DMS 273 treated with DMSO at 0.1 percent for 48 hours (cell line): ENCODE measurements around the gene GOLGA5.
"Not testable (repeated sequence)": the region's sequence is repeated elsewhere in the genome, so short reads cannot be mapped to it uniquely, and the experiment has no call there.

Experiments used
- DNase-seq: peaks from one replicate; lab custom pipeline; 2025; lab: John Stamatoyannopoulos, UW

Gene GOLGA5

DNA sequence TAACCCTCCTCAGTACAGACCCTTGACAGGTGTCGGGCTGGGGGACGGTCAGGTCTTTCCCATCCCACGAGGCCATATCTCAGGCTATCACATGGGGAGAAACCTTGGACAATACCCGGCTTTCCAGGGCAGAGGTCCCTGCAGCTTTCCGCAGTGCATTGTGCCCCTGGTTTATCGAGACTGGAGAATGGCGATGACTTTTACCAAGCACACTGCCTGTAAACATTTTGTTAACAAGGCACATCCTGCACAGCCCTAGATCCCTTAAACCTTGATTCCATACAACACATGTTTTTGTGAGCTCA is 26.4 kb downstream of the GOLGA5 start:
- not testable (repeated sequence) for DNase-seq

DNA sequence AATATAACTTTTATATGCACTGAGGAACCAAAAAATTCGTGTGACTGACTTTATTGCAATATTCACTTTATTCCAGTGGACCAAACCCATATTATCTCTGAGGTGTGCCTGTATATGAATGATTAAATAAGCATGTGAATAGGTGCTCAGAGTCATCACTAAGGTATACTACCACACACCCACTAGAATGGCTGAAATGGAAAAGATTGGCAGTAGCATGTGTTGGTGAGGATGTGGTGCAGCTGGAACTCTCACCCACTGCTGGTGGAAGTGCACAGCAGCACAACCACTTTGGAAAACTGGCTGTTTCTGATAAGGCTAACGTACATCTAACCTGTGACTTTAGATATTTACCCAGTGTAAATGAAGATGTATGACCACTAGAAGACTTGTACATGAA is 36.8 kb downstream of the GOLGA5 start:
- no peak for DNase-seq

DNA sequence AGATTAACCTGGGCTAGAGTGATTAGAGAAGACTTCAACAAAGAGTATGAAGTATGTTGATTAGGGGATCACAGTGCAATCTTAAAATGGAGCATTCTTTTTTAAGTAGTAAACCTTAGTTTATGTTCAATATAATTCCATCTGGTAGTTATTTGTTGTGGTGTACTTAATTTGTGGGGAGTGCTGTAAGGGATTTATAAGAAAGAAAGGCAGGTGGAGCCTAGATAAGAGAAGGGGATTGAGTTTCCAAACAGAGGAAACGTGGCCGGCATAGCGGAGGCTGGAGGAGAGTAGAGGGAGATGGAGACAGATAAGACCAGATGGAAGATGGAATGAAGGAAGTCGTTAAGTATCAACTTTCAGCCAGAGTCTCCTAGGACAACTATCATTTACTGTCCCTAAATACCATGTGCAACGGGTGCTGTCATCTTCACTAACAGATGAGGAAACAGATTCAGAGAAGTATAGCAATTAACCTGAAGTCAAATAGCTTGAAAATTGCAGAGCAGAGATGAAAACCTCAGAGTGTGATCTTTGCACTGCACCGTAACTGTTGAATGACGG is 38.1 kb downstream of the GOLGA5 start:
- no peak for DNase-seq

DNA sequence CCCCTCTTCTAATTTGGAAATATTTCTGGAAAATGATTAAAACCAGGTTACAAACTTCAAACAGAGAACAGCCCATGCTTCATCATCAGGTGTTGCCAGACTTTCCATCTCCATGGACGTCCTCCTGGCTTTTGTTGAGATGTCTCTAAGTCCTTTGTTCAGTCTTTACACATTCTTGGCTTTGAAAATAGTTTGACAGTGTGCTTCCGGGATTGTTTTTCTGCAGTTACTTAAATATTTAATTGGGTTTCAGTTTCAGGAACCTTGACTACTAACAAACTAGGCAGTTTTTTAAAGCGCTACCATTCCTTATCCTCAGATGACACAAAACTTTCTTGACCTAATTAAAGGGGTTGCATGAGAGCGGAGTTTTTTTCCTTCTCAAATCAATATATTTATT is 47.8 kb downstream of the GOLGA5 start:
- no peak for DNase-seq

DNA sequence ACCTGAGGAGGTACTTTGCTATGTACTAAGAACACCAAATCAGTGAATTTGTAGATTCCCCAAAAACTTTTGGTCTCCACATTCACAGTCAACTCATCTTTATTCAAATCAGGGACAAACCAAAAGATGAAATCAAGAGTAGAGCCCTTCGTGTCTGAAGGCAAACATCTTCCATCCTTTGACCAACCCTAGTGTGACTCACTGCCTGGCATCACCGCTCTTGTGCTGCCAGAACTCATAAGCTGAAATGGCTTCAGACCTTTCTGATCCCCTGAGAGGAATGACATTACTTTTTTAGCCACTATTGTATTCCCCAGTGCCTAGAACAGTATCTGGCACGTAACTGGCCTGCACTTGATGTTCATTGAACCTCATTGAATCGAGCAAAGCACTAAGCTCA is 50.1 kb downstream of the GOLGA5 start:
- DNase-seq: no peak

DNA sequence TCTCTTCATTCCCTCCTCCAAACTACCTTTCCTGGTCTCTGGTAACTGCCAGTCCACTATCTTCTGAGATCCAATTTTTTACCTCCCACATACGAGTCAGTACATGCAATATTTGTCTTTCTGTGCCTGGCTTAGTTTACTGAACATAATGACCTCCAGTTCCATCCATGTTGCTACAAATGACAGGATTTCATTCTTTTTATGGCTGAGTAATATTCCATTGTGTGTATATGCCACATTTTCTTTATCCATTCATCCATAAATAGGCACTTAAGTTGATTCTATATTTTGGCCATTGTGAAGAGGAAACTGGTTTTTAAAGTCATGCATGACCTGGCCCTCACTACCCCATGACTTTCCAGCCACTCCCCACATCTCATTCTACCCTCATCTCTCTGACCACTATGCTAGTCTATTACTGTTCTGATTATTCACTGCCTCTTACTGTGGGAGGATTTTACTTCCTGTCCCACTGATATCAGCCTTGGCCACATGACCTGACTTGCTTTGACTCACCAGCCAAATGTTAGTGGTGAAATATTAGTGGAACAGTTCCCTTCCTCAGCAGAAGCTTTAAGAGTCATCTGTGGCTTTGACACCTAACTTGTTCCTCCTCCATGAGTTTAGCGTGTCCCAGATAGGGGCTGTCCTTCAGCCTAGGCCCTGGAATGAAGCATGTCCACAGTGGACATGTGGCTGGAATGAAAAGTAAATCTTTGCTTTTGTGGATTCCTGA is 52.2 kb downstream of the GOLGA5 start:
- DNase-seq: no peak

DNA sequence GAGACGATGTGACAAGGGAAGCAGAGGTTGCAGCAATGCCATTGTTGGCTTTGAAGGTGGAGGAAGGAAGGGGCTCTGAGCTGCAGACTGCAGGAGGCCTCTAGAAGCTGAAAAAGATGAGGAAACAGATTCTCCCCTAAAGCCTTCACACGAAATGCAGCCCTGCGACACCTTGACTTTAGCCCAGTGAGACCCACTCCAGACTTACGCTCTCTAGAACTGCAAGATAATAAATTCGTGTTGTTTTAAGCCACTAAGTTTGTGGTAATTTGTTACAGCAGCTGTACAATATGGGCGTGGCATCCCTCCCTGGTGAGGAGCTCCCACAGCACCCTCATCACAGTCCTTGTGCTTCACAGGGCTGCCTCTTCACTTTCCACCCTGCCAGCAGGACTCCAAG is 53.2 kb downstream of the GOLGA5 start:
- DNase-seq: no peak

DNA sequence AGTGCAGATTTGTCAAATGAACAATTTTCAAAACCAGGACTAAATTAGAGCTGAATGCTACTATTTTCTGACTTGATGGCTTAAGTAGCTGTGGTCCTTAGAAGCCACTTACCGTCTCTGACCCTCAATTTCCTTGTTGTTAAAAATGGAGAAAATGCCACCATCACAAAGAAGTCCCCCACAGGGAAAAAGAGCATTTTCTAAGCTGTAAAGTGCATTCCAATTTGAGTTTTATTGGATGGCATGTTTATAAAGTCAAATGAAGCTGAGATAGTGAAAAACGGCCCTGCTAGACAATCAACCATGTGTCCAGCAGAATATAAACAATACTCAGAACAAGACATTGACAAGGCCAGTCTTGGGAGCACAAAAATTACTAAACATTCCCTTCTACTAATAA is 53.6 kb downstream of the GOLGA5 start:
- no peak for DNase-seq

DNA sequence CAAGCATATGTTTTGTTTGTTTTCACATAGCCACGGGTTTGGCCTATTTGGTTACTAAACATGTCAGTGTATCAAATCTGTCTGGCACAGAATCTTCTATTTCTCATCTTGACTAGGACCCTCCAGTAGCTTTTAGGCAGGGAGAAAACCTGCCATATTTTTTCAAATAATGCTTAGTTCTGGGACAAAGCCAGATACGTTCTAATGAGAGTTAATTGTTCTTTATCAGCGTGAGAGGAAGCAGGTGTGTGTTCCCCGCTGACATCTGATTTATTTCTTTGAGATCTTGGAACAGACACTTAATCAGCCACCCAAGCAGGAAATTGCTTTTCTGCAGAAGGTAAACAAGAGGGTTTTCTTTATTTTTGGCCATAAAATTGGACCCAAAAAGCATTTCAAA is 54.8 kb downstream of the GOLGA5 start:
- DNase-seq: no peak

DNA sequence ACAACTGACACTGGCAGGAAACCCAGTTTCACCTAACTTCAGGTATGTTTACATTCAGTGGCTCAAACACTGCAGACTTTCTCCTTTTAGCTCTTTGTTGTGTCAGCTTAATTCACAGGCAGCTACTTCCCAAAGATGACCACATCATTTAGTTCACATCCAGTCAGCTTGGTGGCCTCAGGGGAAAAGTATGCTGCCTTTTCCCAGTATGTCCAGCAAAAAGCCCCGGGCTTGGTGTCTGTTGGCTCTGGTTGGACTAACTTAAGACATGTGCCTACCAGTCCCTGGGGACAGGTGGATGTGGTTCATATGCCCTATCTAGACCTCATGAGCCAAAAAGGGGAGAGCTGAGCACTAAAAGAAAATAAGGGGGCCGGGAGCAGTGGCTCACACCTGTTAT is 56.4 kb downstream of the GOLGA5 start:
- DNase-seq: no peak

DNA sequence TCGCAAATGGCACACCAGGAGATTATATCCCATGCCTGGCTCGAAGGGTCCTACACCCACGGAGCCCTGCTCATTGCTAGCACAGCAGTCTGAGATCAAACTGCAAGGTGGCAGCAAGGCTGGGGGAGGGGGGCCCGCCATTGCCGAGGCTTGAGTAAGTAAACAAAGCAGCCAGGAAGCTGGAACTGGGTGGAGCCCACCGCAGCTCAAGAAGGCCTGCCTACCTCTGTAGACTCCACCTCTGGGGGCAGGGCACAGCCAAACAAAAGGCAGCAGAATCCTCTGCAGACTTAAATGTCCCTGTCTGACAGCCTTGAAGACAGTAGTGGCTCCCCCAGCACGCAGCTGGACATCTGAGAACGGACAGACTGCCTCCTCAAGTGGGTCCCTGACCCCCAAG is 59.0 kb downstream of the GOLGA5 start:
- not testable (repeated sequence) for DNase-seq

DNA sequence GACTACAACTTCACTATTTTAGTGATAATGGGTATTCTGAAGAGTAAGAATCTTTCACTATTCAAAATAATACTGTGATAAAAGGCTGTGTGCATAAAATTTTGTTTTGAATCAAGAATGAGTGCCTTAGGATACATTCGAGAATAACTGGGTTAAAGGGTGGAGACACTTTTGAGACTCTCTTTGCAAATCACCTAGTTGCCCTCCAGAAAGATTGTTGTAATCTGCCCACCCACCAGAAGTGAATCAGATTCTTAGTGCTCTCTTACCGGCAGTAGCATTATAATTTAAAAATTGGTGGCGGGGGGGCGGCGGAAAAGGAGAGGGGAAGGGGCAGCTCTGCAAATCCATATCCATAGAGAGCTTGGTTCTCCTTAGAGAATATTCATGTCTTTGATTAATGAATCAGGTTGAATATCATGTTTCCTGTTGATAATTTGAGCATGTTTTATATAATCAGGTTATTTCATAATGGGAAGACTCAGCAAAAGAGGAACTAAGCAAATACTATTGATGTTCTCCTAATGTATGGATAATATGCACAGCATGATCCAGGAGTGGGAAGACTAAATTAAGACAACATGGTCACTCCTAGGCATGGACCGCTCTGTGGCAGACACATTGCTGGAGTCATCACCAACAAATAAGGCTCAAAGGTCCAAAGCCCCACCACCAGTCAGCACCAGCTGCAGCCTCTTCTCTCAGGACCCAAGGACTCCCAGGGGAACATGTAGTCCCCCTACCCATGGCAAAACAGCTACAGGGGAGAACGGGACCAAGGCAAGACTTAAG is 66.1 kb downstream of the GOLGA5 start:
- no peak for DNase-seq

DNA sequence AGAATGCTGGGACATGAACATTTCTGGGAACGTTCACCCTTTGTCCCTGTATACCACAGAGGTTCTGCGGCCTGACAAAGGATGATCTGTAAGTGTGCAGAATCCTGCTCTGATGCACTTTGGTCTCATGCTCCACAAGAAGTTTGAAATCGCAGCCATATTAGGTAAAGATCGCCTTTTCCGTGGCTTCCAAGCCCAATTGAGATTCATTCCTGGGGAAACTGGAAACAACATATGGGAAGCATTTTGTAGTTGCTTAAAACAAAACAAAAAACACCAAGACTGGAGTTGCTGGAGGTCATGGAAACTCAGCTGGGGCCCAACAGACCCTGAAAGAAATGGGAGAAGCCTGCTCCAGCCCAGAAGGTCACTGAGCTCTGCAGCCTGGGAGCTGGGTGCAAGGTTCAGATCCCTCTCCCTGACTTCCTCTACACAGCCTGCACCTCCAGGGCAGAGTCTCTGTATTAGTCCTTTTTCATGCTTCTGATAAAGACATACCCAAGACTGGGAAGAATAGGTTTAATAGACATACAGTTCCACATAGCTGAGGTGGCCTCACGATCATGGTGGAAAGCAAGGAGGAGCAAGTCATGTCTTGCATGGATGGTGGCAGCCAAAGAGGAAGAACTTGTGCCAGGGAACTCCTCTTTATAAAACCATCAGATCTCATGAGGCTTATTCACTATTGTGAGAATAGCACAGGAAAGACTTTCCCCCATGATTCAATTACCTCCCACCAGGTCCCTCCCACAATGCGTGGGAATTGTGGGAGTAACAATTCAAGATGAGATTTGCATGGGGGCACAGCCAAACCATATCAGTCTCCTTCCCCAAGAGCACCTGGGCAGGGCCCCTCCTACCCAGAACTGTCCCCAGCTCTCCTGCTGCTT is 68.0 kb downstream of the GOLGA5 start:
- no peak for DNase-seq

DNA sequence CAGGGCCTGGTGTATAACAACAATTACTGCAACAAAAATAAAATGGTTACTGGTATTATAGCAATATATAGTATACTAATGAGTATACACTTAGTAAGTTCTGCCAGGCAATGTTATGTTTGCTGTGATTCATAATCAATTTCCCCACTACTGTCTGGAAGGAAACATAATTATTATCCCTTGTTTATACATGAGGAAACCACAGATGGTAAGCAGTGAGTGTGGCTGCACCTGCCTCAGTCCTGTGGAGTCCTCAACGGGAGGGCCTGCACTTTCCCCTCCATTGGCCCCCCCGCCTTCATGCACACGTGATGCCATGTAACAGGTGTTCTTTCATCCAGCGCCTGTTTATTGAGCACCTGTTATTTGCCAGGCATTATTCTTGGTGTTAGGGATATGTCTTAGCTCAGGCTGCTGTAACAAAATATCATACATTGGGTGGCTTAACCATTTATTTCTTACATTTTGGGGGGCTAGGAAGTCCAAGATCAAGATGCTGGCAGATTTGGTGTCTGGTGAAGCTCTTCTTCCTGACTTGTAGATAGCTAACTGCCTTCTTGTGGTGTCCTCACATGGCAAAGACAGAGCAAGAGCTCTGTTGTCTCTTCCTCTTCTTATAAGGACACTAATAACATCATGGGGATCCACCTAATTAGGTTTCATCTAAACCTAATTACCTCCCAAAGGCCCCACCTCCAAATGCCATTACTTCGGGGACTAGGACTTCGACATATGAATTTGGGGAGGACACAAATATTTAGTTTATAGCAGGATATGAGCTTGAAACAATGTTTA is 69.4 kb downstream of the GOLGA5 start:
- no peak for DNase-seq

DNA sequence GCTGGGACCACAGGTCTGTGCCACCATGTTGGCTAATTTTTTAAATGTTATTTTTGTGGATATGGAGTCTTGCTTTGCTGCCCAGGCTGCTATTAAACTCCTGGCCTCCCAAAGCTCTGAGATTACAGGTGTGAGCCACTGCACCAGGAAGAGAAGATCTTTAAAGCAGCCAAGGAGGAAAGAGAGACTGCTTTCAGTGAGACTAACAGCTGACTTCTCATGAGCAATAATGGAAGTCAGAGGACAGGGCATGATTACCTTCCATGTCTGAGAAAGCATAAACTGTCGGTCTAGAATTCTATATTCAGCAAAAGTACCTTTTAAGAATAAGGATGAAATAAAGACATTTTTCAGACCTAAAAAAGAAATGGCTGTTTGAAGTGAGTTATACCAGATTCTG is 71.6 kb downstream of the GOLGA5 start:
- DNase-seq: no peak

DNA sequence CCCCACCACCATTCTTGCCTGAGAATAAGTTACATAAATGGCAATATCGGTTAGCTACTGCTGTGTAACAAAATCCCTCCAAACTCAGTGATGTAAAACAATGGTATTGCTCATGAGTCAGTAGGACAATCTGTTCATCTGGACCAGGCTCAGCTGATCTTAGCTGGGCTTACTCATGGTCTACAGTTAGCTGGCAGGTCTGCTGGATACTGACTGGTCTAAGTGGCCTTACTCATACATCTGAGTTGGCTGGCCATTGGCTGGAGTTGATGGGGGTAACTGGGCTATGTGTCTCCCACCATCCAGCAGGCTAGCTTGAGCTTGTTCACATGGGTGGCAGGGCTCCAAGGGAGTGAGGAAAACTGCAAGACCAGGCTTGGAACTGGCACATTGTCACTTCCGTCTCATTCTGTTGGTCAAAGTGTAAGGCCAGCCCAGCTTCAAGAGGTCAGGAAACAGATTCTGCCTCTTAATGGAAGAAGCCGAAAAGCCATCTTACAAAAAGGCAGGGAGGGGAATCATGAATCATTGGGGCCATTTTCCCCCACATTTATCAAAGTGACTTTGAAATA is 72.2 kb downstream of the GOLGA5 start:
- DNase-seq: no peak

DNA sequence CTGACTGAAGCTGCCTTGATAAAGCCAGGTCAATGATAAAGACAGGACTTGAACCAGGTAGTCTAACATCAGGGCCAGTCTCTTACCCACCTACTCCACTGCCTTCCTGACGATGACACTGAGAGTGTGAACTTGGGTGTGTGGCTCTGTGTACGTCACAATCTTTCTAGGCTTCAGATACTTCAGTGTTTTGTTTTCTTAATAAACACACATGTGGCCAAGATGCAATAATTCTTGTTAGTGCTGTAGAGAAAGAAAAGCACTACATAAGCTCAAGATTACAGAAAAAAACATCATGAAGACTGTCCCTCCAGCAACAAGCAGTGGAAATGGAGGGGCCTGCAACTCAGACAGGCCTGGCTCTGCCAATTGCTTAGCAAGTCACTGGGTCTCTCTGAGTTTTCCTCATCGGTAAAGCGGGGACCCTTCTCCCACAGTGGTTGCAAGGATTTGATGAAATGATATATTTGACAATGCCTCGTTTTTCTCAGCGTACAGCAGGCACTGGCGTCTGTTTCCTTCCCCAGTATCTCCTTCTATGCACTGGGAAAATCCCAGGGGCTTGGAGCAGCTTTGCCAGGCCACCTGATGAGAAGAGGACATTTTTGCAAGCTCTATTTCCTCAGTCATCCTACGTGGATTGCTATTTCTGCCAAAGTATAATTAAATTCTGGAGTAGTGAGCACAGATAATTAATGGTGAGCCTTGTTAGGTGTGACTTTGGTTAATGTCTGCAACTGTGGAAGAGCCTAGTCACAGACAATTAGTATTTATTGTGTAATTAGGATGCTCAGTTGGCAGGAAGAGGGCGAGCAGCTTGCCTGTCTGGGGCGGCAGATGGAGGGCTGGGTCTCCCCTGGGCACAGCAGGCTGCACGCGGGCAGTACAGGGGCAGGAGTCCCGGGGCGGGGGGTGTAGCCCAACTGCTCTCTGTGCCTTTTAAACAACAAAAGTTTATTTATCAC is 73.1 kb downstream of the GOLGA5 start:
- peak; percentile 85 for DNase-seq

DNA sequence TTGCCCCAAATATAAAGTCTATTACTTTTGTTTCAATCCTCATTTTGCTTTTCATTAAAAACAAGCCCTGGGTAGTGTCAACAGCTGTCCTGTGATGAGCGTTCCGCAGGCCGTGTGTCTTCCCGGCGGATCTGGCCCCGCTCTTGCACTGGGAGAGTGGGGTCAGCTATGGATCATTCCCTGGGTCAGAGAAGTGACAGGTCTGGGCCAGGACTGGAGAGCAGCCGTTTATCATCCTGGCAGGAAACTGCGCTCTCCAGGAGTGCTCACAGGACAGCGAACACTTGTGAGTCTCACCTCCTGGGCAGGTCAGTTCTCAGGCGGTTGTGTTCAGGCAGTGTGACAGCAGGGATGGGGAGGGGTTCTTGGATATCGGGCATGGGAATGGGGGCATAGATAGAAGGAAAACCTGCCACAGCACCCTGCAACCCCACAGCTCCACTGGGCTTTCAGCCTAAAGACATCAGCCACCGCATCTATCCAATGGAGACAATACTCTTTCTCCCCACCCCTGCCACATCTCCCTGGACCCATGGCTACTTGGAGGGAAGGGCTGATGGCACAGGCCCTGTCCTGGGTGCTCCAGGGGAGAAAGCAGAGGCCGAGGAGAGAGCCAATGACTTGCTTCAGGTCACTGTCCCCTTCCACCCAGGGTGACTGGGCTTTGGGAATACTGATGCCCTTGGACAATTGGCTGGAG is 81.0 kb downstream of the GOLGA5 start:
- no peak for DNase-seq

DNA sequence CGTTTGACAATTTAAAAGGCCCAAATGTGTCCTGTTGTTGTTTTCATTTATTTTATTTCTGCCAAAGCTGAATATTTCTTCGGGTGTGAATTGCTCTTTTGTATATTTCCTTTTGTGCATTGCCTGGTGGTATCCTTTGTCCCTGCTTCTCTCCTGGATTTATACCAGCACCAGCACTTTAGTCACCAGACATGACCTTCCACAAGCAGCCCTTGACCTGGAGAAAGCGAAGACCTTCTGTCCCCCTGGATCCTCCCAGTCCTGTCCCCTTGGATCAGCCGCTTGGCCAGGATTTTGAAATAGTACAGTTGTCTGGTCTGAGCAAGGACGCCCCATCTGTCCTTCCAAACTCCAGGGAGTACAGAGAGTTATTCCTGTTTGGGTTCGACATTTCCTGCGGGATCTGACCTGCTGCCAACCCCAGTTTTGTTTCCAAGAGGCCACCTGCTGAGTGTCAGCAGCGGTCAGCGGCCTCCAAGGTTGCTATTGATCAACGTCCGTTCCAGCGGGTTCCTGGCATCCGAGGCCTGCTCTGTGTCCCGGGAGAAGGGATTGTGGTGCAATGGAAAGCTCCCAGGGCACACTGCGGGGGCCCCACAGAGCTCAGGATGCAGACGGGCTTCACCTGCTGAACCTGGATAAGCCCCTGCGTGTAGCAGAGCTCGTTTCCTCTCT is 83.8 kb downstream of the GOLGA5 start:
- no peak for DNase-seq
